Renal pelvis (tissue), 4 donors: ENCODE measurements around the gene TULP1. TPM values are rescaled to one million over a fixed set of nuclear protein-coding genes. Genes with fewer than 3 reads are reported as not detected.

Source experiments
- DNase-seq: peaks from one replicate; pipeline ENCODE4 v3.0.0-alpha.2; 2013
- polyA plus RNA-seq, 3 donors: library from polyadenylated mRNA; unstranded; fragments of 120-200 nt; gene quantifications; one replicate each; pipeline ENCODE4 v1.2.1, GENCODE V29; 2013; ENCODE audit not compliant: insufficient read length in 3 of 3

Gene TULP1
- polyA plus RNA-seq, 3 donors = 1.7 to 4.2 (median 3.4) TPM

- no peak for DNase-seq
Measured at GRCh38 chr6:35483893-35484645, 28.6 kb downstream of the TULP1 start.

- DNase-seq = no peak
Measured at GRCh38 chr6:35483490-35483889, 29.2 kb downstream of the TULP1 start.

GRCh38 chr6:35483062-35483461, 29.6 kb downstream of the TULP1 start:
- no peak for DNase-seq

DNA sequence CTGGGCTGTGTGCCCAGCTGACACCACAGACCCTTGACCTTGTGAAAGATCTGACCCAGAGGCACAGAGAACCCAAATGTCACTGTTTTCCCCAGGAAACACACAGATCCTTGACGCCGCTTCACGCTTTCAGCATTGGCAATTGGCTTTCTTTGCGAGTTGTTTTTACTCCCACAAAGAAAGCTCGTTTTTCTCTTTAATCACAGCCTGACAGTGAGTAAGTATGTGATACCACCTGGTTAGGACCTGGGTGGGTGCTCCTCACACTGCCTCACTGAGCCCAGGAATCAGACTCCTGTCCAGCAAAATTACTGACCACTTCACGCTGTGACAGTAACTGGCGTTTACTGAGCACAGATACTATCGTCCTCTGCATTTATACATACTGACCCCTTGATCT, 31.5 kb downstream of the TULP1 start:
- DNase-seq = no peak

GRCh38 chr6:35480176-35480575, 32.5 kb downstream of the TULP1 start:
- DNase-seq = no peak

GRCh38 chr6:35478259-35478658, 34.4 kb downstream of the TULP1 start:
- no peak for DNase-seq

GRCh38 chr6:35477551-35478179, 35.0 kb downstream of the TULP1 start:
- no peak for DNase-seq

- DNase-seq = no peak
Measured at GRCh38 chr6:35477028-35477427, 35.7 kb downstream of the TULP1 start.

- DNase-seq = no peak
Measured at GRCh38 chr6:35476004-35476403, 36.7 kb downstream of the TULP1 start.

- DNase-seq = no peak
Measured at GRCh38 chr6:35475573-35475972, 37.1 kb downstream of the TULP1 start.

DNA sequence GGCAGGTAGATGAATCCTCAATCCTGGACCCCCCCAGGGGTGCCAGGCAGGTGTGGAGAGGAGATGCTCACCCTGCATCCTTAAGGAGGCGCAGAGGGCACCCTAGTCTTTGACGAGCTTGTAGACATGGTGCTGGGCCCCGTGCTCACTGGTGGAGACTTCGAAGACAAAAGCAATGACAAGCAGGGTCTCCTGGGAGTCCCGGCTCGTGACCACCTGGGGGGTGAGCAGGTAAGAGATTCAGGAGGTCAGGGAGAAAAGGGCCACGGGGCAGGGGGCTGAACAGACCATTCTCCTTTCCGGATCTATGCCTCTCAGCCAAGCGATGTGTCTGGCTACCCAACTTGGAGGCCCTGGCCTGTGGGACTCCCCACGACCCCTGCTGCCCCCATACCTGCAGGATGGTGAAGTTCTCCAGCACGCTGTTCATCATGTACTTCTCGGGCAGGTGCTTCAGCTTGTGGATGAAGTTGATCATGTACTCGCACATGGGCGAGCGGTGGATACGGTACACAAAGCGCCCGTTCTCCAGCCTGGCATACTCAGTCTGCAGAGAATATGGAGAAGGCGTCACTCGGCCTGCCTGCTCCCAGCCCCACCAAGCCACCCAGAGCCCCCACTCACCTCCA, 37.6 kb downstream of the TULP1 start:
- DNase-seq = no peak

DNA sequence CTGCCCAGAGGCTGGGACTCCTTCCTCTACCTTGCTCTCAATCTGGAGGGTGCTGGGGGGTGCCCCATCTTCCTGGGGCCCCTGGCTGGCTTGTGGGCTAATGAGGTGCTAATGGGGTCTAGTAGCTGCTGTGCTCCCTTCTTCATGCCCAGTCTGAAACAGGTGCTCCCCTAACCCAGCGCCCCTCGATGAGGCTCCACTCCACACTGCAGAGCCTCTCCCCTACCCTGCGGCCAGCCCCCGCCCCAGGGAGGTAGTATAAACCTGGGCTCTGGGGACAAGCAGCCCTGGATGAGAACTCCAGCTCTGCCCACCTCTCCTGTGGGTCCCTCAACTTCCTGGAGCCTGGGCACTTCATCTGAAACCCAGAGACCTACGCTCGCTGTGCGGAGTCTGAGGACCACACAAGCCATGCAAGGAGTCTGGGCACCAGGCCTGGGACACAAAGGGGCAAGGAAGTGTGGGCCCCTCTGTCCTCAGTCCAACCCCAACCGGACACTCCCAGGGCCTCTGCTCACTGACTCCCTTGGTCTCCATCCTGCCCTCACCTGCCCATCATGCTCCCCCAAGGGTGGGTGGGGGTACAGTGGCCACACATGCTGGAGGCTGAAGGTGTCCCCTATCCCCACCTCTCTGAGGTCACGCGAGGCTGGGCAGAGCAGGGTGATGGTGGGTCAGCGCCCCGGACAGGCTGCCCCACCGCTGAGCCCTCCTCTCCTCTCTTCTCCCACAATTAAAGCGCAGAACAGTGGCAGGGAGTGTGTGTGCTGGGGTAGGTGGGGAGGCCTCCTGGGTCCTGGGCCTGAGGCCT, 38.4 kb downstream of the TULP1 start:
- DNase-seq = no peak

GRCh38 chr6:35473850-35474130, 38.9 kb downstream of the TULP1 start:
- no peak for DNase-seq

DNA sequence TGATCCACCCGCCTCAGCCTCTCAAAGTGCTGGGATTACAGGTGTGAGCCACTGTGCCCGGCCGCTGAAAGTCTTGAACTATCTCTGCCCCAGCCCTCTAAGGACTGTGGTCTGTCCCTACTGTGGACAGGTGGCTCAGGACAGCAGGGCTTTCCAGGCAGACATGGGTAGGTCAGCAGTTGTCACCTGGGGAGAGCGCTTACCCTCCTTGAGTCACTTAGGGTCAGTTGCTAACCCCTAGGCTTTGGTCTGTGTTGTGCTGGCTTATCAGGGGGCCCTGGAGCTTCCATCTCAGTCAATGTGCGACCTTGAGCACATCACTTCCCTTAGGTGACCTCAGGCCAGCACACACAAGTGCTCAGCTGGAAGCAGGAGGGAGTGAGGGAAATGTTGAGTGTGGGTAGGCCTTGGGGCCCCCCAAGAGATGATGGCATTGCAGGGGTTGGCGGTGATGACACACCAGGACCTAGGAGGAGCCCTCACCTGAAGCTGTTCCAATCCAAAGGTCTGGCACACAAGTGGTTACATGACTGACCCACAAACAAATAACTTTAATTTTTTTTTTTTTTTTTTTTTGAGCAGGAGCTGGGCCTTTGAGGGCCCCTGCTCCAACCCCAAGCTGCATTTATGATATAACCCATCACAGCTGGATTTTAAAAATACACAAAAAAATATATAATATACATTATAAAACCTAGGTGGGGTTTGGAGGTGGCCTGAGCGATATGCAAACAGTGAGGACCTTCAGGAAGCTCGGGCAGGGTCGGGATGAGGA, 39.4 kb downstream of the TULP1 start:
- DNase-seq = no peak

DNA sequence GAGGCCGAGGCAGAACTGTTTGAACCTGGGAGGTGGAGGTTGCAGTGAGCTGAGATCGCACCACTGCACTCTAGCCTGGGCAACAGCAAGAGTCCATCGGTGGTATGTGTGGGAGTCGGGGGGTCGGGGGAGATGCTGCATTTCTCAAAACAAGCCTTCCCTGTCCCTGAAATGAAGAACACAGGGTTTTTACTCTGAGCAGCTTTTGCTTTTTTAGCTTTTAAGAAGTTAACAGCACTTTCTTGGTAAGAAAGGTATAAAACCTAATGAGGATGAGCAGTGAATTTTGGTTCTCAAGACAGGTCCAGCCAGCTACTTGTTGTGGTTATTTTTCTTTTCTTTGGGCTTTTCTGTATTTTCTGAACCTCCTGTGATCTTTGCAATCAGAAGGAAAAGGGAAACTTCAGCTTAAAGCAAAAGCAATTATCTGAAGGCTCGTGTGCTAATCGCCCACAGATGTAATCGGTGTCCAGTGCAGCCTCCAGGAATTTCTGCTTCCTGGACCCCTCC, 40.8 kb downstream of the TULP1 start:
- no peak for DNase-seq

DNA sequence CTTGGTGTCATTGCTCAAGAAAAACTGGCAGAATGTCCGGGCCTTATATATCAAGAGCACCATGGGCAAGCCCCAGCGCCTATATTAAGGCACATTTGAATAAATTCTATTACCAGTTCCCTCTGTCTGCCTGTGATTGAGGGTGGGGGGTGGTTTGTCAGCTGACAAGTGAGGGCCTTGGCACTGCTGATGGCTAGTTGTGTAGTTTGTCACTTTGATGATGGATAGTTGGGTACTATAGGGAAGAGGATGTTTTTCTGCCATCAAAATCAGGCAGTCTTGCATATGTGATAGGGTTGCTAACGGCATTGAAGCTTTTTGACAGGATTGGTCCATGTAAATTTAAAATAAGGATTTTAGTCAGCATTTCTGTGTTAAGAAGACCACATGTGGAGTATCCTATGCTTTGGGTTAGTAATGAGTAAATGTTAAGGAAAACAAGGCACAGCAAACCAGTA, 42.0 kb downstream of the TULP1 start:
- no peak for DNase-seq

GRCh38 chr6:35469751-35470662, 42.7 kb downstream of the TULP1 start:
- no peak for DNase-seq

DNA sequence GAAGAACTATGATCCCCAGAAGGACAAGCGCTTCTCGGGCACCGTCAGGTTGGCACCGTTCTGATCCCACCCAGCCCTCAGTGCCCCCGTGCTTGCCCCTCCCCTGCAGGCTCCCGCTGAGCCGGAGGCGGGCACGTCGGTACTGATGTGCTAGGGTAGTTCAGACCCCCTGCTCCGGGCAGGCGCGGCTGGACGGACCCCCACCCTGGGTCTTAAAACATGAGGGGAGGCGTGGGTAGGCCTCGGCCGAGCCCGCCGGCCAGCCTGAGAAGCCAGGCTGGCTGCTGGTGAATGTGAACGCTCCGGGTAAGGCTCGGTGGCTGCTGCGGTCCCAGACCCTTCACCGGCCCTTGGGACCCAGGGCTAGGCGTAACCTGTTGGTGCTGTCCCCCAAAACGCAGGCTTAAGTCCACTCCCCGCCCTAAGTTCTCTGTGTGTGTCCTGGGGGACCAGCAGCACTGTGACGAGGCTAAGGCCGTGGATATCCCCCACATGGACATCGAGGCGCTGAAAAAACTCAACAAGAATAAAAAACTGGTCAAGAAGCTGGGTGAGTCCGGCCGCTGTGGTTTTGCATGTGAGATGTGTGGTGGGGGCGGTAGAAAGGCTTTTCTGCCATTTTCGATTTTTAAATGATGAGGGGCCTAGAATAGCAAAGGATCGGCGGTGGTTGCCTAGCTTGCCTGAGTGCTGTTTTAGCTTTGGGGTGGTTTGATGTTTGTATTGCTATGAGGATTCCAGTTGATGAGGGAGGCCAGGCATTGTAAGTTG, 43.5 kb downstream of the TULP1 start:
- DNase-seq = no peak

DNA sequence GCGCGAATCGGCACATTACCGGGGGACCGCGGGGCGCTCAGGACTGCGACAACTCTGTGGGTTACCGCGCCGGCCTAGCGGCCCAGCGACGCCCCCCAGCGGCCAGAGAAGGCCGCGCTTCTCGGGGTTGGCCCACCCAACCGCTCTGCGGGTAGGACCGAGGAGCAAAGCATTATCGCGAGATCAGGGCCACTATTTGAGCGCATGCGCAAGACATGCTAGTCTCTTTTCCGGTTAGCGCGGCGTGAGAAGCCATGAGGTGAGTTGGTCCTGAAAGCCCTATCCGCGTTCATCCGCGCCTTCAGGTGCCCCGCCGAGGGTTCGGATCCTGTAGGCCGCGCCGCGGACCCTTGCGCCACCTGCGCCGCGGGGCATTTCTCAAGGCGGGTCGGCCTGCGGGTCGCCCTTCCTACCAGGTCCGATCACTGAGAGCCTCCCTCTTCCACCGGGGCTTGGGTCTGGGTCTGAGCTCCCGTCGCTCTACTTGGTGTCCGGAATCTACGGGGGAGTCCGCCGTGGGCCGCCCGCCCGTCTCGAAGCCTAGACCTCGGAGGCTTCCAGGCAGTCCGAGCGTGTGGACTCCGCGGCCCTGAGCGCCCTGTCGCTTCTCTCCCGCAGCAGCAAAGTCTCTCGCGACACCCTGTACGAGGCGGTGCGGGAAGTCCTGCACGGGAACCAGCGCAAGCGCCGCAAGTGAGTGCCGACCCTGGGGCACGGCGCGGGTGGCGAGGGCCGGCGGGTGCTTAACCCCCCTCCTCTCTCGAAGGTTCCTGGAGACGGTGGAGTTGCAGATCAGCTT, 44.3 kb downstream of the TULP1 start, which contains the start of gene RPL10A:
TSS of gene RPL10A (plus strand) at position 221 of the 799 bp plus-strand sequence. CDS start at position 255, 34 bp downstream.
- peak; percentile 97 for DNase-seq
